Neuronal stem cell (in vitro differentiated cells): Measurements from ENCODE around the gene ST6GALNAC3.
"Not testable (repeated sequence)": the region's sequence is repeated elsewhere in the genome, so short reads cannot be mapped to it uniquely, and the experiment has no call there.

Experiments
- DNase-seq: peaks from one replicate; pipeline ENCODE4 v3.0.0-alpha.2; 2013; ENCODE audit warnings: low spot score
- H2AFZ ChIP-seq: one replicate; pipeline ENCODE4 v1.6.1; 2013; ENCODE audit warnings: mild to moderate bottlenecking, low read length, inconsistent platforms
- H2AK5ac ChIP-seq: 2 replicates; pipeline ENCODE4 v1.6.1; 2013; ENCODE audit warnings: low read depth, mild to moderate bottlenecking, inconsistent platforms, low read length, moderate library complexity, mixed read lengths
- H2BK120ac ChIP-seq: 2 replicates; pipeline ENCODE4 v1.6.1; 2013; ENCODE audit warnings: low read depth, mild to moderate bottlenecking, inconsistent platforms, low read length, moderate library complexity, mixed read lengths
- H2BK12ac ChIP-seq: one replicate; pipeline ENCODE4 v1.6.1; 2013; ENCODE audit warnings: low read length, inconsistent platforms
- H2BK15ac ChIP-seq: 2 replicates; pipeline ENCODE4 v1.6.1; 2013; ENCODE audit warnings: mild to moderate bottlenecking, low read length, inconsistent platforms, mixed read lengths
- H2BK5ac ChIP-seq: one replicate; pipeline ENCODE4 v1.6.1; 2013; ENCODE audit warnings: inconsistent platforms, mild to moderate bottlenecking, low read length, moderate library complexity
- H3K14ac ChIP-seq: one replicate; pipeline ENCODE4 v1.6.1; 2013; ENCODE audit warnings: low read length, inconsistent platforms
- H3K18ac ChIP-seq: 2 replicates; pipeline ENCODE4 v1.6.1; 2013; ENCODE audit warnings: low read length, inconsistent platforms
- H3K23ac ChIP-seq: 2 replicates; pipeline ENCODE4 v1.6.1; 2013; ENCODE audit warnings: low read depth, mild to moderate bottlenecking, mixed read lengths, low read length, inconsistent platforms; ENCODE audit not compliant: poor library complexity
- H3K27ac ChIP-seq: replicated peaks from 3 replicates; pipeline ENCODE4 v1.5.1; 2013; ENCODE audit warnings: low read length, inconsistent platforms
- H3K27me3 ChIP-seq, 3 experiments: 2 replicates each; pipeline ENCODE4 v1.6.1; 2013; ENCODE audit warnings: low read length in 3 of 3, mild to moderate bottlenecking in 2 of 3, inconsistent platforms in 1 of 3, low read depth in 1 of 3, mixed read lengths in 1 of 3, moderate library complexity in 1 of 3; ENCODE audit not compliant: control insufficient read depth in 3 of 3, insufficient read depth in 3 of 3
- H3K36me3 ChIP-seq, 2 donors: replicated peaks in 1 of 2; 2 replicates each; pipeline ENCODE4 v1.6.1; 2013; ENCODE audit warnings: low read length in 2 of 2; ENCODE audit not compliant: control insufficient read depth in 2 of 2, insufficient read depth in 2 of 2
- H3K4ac ChIP-seq: 2 replicates; pipeline ENCODE4 v1.6.1; 2013; ENCODE audit warnings: inconsistent platforms, mild to moderate bottlenecking, low read length, moderate library complexity
- H3K4me1 ChIP-seq, 2 donors: 1 replicate in 1 of 2; 2 replicates in 1 of 2; pipeline ENCODE4 v1.6.1; 2013; ENCODE audit warnings: low read length in 2 of 2, low read depth in 1 of 2; ENCODE audit not compliant: control insufficient read depth in 2 of 2, insufficient read depth in 1 of 2
- H3K4me2 ChIP-seq: one replicate; pipeline ENCODE4 v1.6.1; 2013; ENCODE audit warnings: mild to moderate bottlenecking, low read length, inconsistent platforms; ENCODE audit not compliant: insufficient read depth, poor library complexity, severe bottlenecking
- H3K4me3 ChIP-seq, 2 donors: 2 replicates each; pipeline ENCODE4 v1.5.1; 2013; ENCODE audit warnings: low read length in 2 of 2, mild to moderate bottlenecking in 2 of 2, inconsistent platforms in 1 of 2, moderate library complexity in 1 of 2
- H3K79me1 ChIP-seq: one replicate; pipeline ENCODE4 v1.6.1; 2013; ENCODE audit warnings: low read depth, mild to moderate bottlenecking, inconsistent platforms, low read length, moderate library complexity
- H3K9ac ChIP-seq: one replicate; pipeline ENCODE4 v1.6.1; 2013; ENCODE audit warnings: mild to moderate bottlenecking, low read depth, low read length, inconsistent platforms; ENCODE audit not compliant: poor library complexity
- H3K9me3 ChIP-seq, 2 donors: replicated peaks in 1 of 2; 2 replicates each; pipeline versions ENCODE3 to v1.6.1; 2013; ENCODE audit warnings: low read length in 2 of 2, mild to moderate bottlenecking in 2 of 2, inconsistent platforms in 1 of 2, low read depth in 1 of 2, mixed read lengths in 1 of 2, moderate library complexity in 1 of 2; ENCODE audit not compliant: control insufficient read depth in 2 of 2, insufficient read depth in 1 of 2
- H4K8ac ChIP-seq: one replicate; pipeline ENCODE4 v1.6.1; 2013; ENCODE audit warnings: low read depth, mild to moderate bottlenecking, inconsistent platforms, low read length, moderate library complexity
- H4K91ac ChIP-seq: one replicate; pipeline ENCODE4 v1.6.1; 2013; ENCODE audit warnings: low read length, low read depth, mild to moderate bottlenecking, inconsistent platforms; ENCODE audit not compliant: poor library complexity
- WGBS, 2 donors: extraction: QIAGEN DNeasy Blood & Tissue Kit; methylation state at CpG; one replicate each; pipeline ENCODE4 v1.1.7; 2013; ENCODE audit warnings: missing lambda C conversion rate in 2 of 2, mixed read lengths in 1 of 2; ENCODE audit not compliant: insufficient read length in 2 of 2, insufficient replicate concordance in 1 of 2; ENCODE audit errors: extremely low coverage in 2 of 2; 5-methylcytosine and 5-hydroxymethylcytosine counted together

Gene ST6GALNAC3

GRCh38 chr1:76050073-76050472 lies 24.5 kb upstream of the ST6GALNAC3 start:
- not testable (repeated sequence) for H2AFZ ChIP-seq, H4K8ac ChIP-seq, H2BK120ac ChIP-seq, H3K9ac ChIP-seq, H3K14ac ChIP-seq, H3K36me3 ChIP-seq, H3K4me3 ChIP-seq, H2AK5ac ChIP-seq, H2BK12ac ChIP-seq, H3K23ac ChIP-seq, H2BK15ac ChIP-seq, DNase-seq, H3K27me3 ChIP-seq, H3K4me1 ChIP-seq, H3K27ac ChIP-seq, H3K9me3 ChIP-seq, H3K18ac ChIP-seq, H4K91ac ChIP-seq, H3K79me1 ChIP-seq, H3K4ac ChIP-seq, H2BK5ac ChIP-seq, H3K4me2 ChIP-seq
- WGBS, 2 donors = no CpG with 5 or more reads among the region's 3 CpGs

- Histone ChIP-seq H4K8ac (no peak overlapping the region), H3K14ac (no peak overlapping the region), H2BK120ac (no peak overlapping the region), H3K36me3 (no peaks in the 10 kb centered on the region), H2BK12ac (no peak overlapping the region), H2AFZ (peak overlapping the region; percentile 88), H3K79me1 (no peaks in the 10 kb centered on the region), H3K23ac (no peak overlapping the region), H3K27me3 (no peaks in the 10 kb centered on the region), H2AK5ac (no peak overlapping the region), H3K18ac (no peak overlapping the region), H3K27ac (no peak overlapping the region), H3K4ac (no peak overlapping the region), H2BK5ac (no peak overlapping the region), H3K9me3 (no peaks in the 10 kb centered on the region), H3K4me1 (peaks cover 4% of the 10 kb centered on the region in 2 donors), H4K91ac (no peak overlapping the region), H3K4me2 (no peak overlapping the region), H3K4me3 (no peak overlapping the region), H3K9ac (no peak overlapping the region), H2BK15ac (no peak overlapping the region)
- DNase-seq = peak; percentile 15
- WGBS, 2 donors = no CpG with 5 or more reads among the region's 6 CpGs
Measured at GRCh38 chr1:76053021-76053420, 21.5 kb upstream of the ST6GALNAC3 start.

GRCh38 chr1:76054359-76054758 lies 20.2 kb upstream of the ST6GALNAC3 start:
- Histone ChIP-seq H4K8ac (no peak overlapping the region), H3K4me1 (peaks cover 4 to 7% of the 10 kb centered on the region in 2 donors), H3K27ac (no peak overlapping the region), H3K18ac (no peak overlapping the region), H3K23ac (no peak overlapping the region), H3K9ac (no peak overlapping the region), H3K14ac (no peak overlapping the region), H3K36me3 (no peaks in the 10 kb centered on the region), H2AK5ac (no peak overlapping the region), H2BK120ac (no peak overlapping the region), H4K91ac (no peak overlapping the region), H3K79me1 (no peaks in the 10 kb centered on the region), H2BK5ac (no peak overlapping the region), H2BK12ac (no peak overlapping the region), H2BK15ac (no peak overlapping the region), H3K9me3 (no peaks in the 10 kb centered on the region), H3K4me2 (no peak overlapping the region), H2AFZ (no peak overlapping the region), H3K4ac (no peak overlapping the region), H3K27me3 (no peaks in the 10 kb centered on the region), H3K4me3 (no peak overlapping the region)
- no CpG with 5 or more reads among the region's 2 CpGs for WGBS, 2 donors
- DNase-seq = no peak

GRCh38 chr1:76055987-76056386 lies 18.6 kb upstream of the ST6GALNAC3 start:
- peaks cover 4 to 11% of the 10 kb centered on the region in 2 donors for H3K4me1 ChIP-seq
- H4K8ac ChIP-seq = no peak overlapping the region
- H3K23ac ChIP-seq = no peak overlapping the region
- no peak overlapping the region for H4K91ac ChIP-seq
- no peak overlapping the region for H2BK120ac ChIP-seq
- no peak overlapping the region for H2BK15ac ChIP-seq
- H2BK12ac ChIP-seq = no peak overlapping the region
- H2AFZ ChIP-seq = peak overlapping the region; percentile 32
- no peak overlapping the region for H2BK5ac ChIP-seq
- no peak overlapping the region for H3K14ac ChIP-seq
- no peaks in the 10 kb centered on the region for H3K27me3 ChIP-seq
- H3K4me3 ChIP-seq = no peak overlapping the region
- H3K79me1 ChIP-seq = no peaks in the 10 kb centered on the region
- no peak overlapping the region for H3K27ac ChIP-seq
- H3K4ac ChIP-seq = no peak overlapping the region
- WGBS, 2 donors = no CpG with 5 or more reads among the region's 4 CpGs
- H3K9ac ChIP-seq = no peak overlapping the region
- H2AK5ac ChIP-seq = no peak overlapping the region
- DNase-seq = no peak
- H3K36me3 ChIP-seq = no peaks in the 10 kb centered on the region
- H3K4me2 ChIP-seq = no peak overlapping the region
- H3K18ac ChIP-seq = no peak overlapping the region
- H3K9me3 ChIP-seq = no peaks in the 10 kb centered on the region
